Neural crest cell (in vitro differentiated cells): ENCODE data around the gene USP16. TPM values are rescaled to one million over a fixed set of nuclear protein-coding genes. Genes with fewer than 3 reads are reported as not detected.

Experiments used
- DNase-seq: peaks from one replicate; pipeline ENCODE4 v3.0.0; 2021; ENCODE audit warnings: low read depth, mixed read lengths, low spot score
- H3K27ac Mint-ChIP-seq: one replicate; pipeline ENCODE4 v1.8.0; 2021; ENCODE audit warnings: mild to moderate bottlenecking, mixed read lengths; ENCODE audit not compliant: unreplicated experiment
- H3K27me3 Mint-ChIP-seq: 2 replicates; pipeline ENCODE4 v1.8.0; 2021; ENCODE audit warnings: low read depth, mild to moderate bottlenecking, mixed read lengths
- H3K36me3 Mint-ChIP-seq: 2 replicates; pipeline ENCODE4 v1.8.0; 2021; ENCODE audit warnings: low read depth, mild to moderate bottlenecking, mixed read lengths
- H3K4me1 Mint-ChIP-seq: 2 replicates; pipeline ENCODE4 v1.8.0; 2021; ENCODE audit warnings: mixed read lengths
- H3K4me3 Mint-ChIP-seq: one replicate; pipeline ENCODE4 v1.8.0; 2021; ENCODE audit warnings: mild to moderate bottlenecking, mixed read lengths
- H3K9me3 Mint-ChIP-seq: 2 replicates; pipeline ENCODE4 v1.8.0; 2021; ENCODE audit warnings: mixed read lengths
- CTCF ChIP-seq: fragments of 200-600 bp; sonication (generic); conservative IDR thresholded peaks from 2 replicates; pipeline ENCODE4 v1.5.0; 2021; ENCODE audit warnings: antibody characterized with exemption, mild to moderate bottlenecking
- total RNA-seq: library from RNA; stranded (reverse); gene quantifications from 2 replicates; pipeline ENCODE4 v1.2.1, GENCODE V29; 2021

Gene USP16
- total RNA-seq, 1 donor from 2014 or later = 29.5 TPM

GRCh38 chr21:29056005-29056404, 31.5 kb downstream of the USP16 start:
- no peak overlapping the region for H3K4me3 Mint-ChIP-seq
- no peak for DNase-seq
- no peaks in the 10 kb centered on the region for H3K9me3 Mint-ChIP-seq
- H3K4me1 Mint-ChIP-seq = no peaks in the 10 kb centered on the region
- no peaks in the 10 kb centered on the region for H3K27me3 Mint-ChIP-seq
- H3K36me3 Mint-ChIP-seq = peaks cover 14% of the 10 kb centered on the region
- no peak for TF ChIP-seq CTCF
- H3K27ac Mint-ChIP-seq = no peak overlapping the region

GRCh38 chr21:29056538-29057050, 32.1 kb downstream of the USP16 start:
- Mint-ChIP-seq H3K27ac (no peak overlapping the region), H3K4me1 (no peaks in the 10 kb centered on the region), H3K27me3 (no peaks in the 10 kb centered on the region), H3K9me3 (no peaks in the 10 kb centered on the region), H3K4me3 (no peak overlapping the region), H3K36me3 (peaks cover 19% of the 10 kb centered on the region)
- no peak for TF ChIP-seq CTCF
- no peak for DNase-seq

GRCh38 chr21:29064850-29065481, 40.5 kb downstream of the USP16 start:
- no peak overlapping the region for H3K27ac Mint-ChIP-seq
- H3K9me3 Mint-ChIP-seq = no peaks in the 10 kb centered on the region
- no peak for DNase-seq
- H3K4me3 Mint-ChIP-seq = no peak overlapping the region
- peaks cover 28% of the 10 kb centered on the region for H3K36me3 Mint-ChIP-seq
- no peak for TF ChIP-seq CTCF
- H3K27me3 Mint-ChIP-seq = no peaks in the 10 kb centered on the region
- H3K4me1 Mint-ChIP-seq = no peaks in the 10 kb centered on the region

GRCh38 chr21:29072873-29073221, 48.4 kb downstream of the USP16 start:
- Mint-ChIP-seq H3K4me3 (peak overlapping the region; percentile 100), H3K36me3 (no peaks in the 10 kb centered on the region), H3K9me3 (no peaks in the 10 kb centered on the region), H3K27me3 (no peaks in the 10 kb centered on the region), H3K27ac (peak overlapping the region; percentile 99), H3K4me1 (peaks cover 28% of the 10 kb centered on the region)
- DNase-seq = no peak
- no peak for TF ChIP-seq CTCF

GRCh38 chr21:29073222-29074006, 48.9 kb downstream of the USP16 start, which contains the start of gene CCT8:
TSS of gene CCT8 (minus strand) at chr21:29073648. CDS start at chr21:29073590, 58 bp downstream.
- no peak for TF ChIP-seq CTCF

More at GRCh38 chr21:29073222-29074006, 48.9 kb downstream of the USP16 start, which contains the start of gene CCT8:
- peak; percentile 95 for DNase-seq
- Mint-ChIP-seq H3K4me1 (peaks cover 28% of the 10 kb centered on the region), H3K9me3 (no peaks in the 10 kb centered on the region), H3K36me3 (no peaks in the 10 kb centered on the region), H3K27me3 (no peaks in the 10 kb centered on the region), H3K27ac (peak within 1 kb of the TSS; percentile 99), H3K4me3 (peak within 1 kb of the TSS; percentile 100)
